HUES6 (cell line): ENCODE results near the gene CUX1.
"Not testable (repeated sequence)": the region's sequence is repeated elsewhere in the genome, so short reads cannot be mapped to it uniquely, and the experiment has no call there.

ENCODE experiments used
- H3K27ac ChIP-seq: 2 replicates; pipeline ENCODE4 v1.7.0; 2013; ENCODE audit warnings: low read depth, mild to moderate bottlenecking, low read length, inconsistent platforms
- H3K27me3 ChIP-seq: 2 replicates; pipeline ENCODE4 v1.6.1; 2013; ENCODE audit warnings: low read length; ENCODE audit not compliant: control insufficient read depth, insufficient read depth
- H3K36me3 ChIP-seq: 2 replicates; pipeline ENCODE4 v1.6.1; 2013; ENCODE audit warnings: low read length; ENCODE audit not compliant: control insufficient read depth, insufficient read depth
- H3K4me1 ChIP-seq: 2 replicates; pipeline ENCODE4 v1.6.1; 2013; ENCODE audit warnings: low read length; ENCODE audit not compliant: control insufficient read depth, insufficient read depth
- H3K4me3 ChIP-seq: 2 replicates; pipeline ENCODE4 v1.5.1; 2013; ENCODE audit warnings: low read depth, low read length
- H3K9ac ChIP-seq: one replicate; pipeline ENCODE4 v1.6.1; 2013; ENCODE audit warnings: mild to moderate bottlenecking, low read length
- H3K9me3 ChIP-seq: 2 replicates; pipeline ENCODE4 v1.6.1; 2013; ENCODE audit warnings: low read depth, low read length; ENCODE audit not compliant: control insufficient read depth, insufficient read depth

Gene CUX1

DNA sequence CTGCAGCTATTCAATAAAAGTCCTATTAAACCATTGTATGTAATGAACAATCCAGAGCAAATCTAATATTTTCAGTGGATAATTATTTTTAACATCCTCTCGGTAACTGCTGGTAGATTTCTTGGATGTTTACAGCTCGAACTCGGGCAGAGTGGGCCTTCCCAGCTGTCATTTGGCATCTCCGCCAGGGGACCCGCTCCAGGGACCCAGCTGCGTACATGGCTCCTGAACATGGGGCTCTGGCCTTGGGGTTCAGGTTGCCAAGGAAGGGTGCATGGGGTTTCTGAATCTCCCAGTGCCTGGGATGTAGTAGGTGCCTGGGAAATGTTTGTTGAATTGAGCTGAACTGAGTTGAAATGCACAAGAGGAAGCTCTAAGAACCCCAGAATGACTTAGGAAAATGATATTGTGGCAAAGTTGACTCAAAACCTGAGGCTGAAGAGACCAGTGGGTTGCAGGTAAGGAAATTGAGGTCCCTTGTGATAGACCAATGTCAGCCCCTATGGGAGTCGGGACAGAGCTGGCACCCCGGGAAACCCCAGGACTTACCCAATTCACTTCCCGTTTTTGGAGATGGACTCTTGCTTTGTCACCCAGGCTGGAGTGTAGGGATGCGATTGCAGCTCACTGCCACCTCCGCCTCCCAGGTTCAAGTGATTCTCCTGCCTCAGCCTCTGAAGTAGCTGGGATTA is 228.4 kb downstream of the CUX1 start:
- H3K27ac ChIP-seq, result no peak overlapping the region
- no peaks in the 10 kb centered on the region for H3K27me3 ChIP-seq
- H3K9me3 ChIP-seq, result no peaks in the 10 kb centered on the region
- no peak overlapping the region for H3K9ac ChIP-seq
- 0 out of 2 replicates have a peak, but pooled peaks cover 3% of the 10 kb centered on the region for H3K36me3 ChIP-seq
- peaks cover 3% of the 10 kb centered on the region; the same call in 1 of the 2 replicates for H3K4me1 ChIP-seq
- no peak overlapping the region for H3K4me3 ChIP-seq

DNA sequence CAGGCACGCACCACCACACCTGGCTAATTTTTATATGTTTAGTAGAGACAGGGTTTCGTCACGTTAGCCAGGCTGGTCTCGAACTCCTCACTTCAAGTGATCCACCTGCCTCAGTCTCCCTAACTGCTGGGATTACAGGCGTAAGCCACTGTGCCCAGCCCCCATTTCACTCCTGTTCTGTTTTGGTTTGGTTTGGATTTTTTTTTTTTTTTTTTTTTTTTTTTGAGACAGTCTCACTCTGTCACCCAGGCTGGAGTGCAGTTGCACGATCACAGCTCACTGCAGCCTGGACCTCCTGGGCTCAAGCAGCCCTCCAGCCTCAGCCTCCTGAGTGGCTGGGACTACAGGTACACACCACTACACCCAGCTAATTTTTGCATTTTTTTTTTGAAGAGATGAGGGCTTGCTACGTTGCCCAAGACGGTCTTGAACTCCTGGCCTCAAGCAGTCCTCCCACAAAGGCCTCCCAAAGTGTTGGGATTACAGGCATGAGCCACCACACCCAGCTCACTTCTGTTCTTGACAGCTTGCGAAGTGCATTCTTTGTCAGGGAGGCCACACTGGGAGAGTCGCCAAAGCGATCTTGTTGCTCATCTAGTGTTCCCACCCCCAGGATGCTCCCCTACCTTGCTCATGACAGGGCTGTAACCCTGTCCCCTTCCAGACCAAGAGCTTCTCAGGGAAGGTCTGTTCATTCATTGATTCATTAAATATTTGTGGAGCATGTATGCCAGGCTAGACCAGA is 229.1 kb downstream of the CUX1 start:
- H3K4me3 ChIP-seq, result no peak overlapping the region
- H3K27me3 ChIP-seq, result no peaks in the 10 kb centered on the region
- no peak overlapping the region for H3K27ac ChIP-seq
- 0 out of 2 replicates have a peak, but pooled peaks cover 3% of the 10 kb centered on the region for H3K36me3 ChIP-seq
- no peak overlapping the region for H3K9ac ChIP-seq
- peaks cover 3% of the 10 kb centered on the region; the same call in 1 of the 2 replicates for H3K4me1 ChIP-seq
- no peaks in the 10 kb centered on the region for H3K9me3 ChIP-seq

DNA sequence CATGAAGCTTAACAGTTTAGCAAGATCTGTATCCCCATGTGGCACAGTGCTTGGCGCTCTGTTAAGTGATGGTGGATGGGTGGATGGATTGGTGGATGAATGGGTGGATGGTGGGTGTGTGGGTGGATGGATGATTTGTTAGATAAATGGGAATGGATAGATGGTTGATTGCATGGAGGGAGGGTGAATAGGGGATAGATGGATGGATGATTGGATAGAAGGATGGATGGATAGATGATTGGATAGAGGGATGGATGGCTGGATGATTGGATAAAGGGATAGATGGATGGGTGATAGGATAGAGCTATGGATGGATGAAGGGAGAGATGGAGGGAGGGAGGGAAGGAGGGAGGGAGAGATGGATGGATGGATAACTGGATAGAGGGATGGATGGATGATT is 229.7 kb downstream of the CUX1 start:
- H3K27ac ChIP-seq, result no peak overlapping the region
- H3K4me1 ChIP-seq, result peaks cover 3% of the 10 kb centered on the region; the same call in 1 of the 2 replicates
- H3K9me3 ChIP-seq, result no peaks in the 10 kb centered on the region
- 0 out of 2 replicates have a peak, but pooled peaks cover 3% of the 10 kb centered on the region for H3K36me3 ChIP-seq
- no peaks in the 10 kb centered on the region for H3K27me3 ChIP-seq
- no peak overlapping the region for H3K9ac ChIP-seq
- no peak overlapping the region for H3K4me3 ChIP-seq

DNA sequence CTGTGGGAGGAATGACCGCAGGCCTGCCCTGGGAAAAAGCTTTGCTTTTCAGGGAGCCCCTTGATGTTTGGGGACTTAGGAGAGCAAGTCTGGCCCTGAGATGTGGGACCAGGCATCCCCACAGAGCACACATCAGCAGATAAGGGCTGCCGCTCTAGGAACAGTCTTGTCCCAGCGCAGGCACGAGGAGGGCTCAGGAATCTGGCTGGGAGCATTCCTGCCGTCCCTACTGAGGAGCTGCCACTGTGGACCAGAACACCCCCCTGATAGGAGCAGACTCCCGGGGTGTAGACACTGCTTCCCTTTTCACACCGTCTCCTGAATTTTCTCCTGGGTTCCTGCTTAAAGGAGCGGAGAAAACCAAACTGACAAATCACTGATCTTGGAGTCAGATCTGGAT is 232.3 kb downstream of the CUX1 start:
- Histone ChIP-seq H3K36me3 (0 out of 2 replicates have a peak, but pooled peaks cover 3% of the 10 kb centered on the region), H3K4me3 (no peak overlapping the region), H3K9me3 (peaks cover 8% of the 10 kb centered on the region; the same call in 1 of the 2 replicates), H3K4me1 (peaks cover 3% of the 10 kb centered on the region; the same call in 1 of the 2 replicates), H3K27me3 (no peaks in the 10 kb centered on the region), H3K27ac (no peak overlapping the region), H3K9ac (no peak overlapping the region)

GRCh38 chr7:102050864-102051460 is 233.5 kb downstream of the CUX1 start:
- H3K4me1 ChIP-seq, result peaks cover 3% of the 10 kb centered on the region; the same call in 1 of the 2 replicates
- 0 out of 2 replicates have a peak, but pooled peaks cover 3% of the 10 kb centered on the region for H3K36me3 ChIP-seq
- H3K27ac ChIP-seq, result no peak overlapping the region
- H3K4me3 ChIP-seq, result no peak overlapping the region
- H3K9ac ChIP-seq, result no peak overlapping the region
- H3K9me3 ChIP-seq, result peaks cover 13% of the 10 kb centered on the region; the same call in 1 of the 2 replicates
- no peaks in the 10 kb centered on the region for H3K27me3 ChIP-seq

DNA sequence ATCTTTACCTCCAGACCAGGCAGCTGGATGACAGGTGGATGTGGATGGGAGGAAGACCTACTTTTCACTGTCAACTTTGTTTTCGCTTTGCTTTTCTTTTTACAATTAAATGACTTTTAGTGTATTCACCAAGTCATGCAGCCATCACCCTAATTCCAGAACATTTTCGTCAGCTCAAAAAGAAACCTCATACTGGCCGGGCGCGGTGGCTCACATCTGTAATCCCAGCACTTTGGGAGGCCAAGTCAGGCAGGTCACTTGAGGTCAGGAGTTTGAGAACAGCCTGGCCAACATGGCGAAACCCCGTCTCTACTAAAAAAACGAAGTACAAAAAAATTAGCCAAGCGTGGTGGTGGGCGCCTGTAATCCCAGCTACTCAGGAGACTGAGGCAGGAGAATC is 234.3 kb downstream of the CUX1 start:
- H3K36me3 ChIP-seq, result not testable (repeated sequence)

DNA sequence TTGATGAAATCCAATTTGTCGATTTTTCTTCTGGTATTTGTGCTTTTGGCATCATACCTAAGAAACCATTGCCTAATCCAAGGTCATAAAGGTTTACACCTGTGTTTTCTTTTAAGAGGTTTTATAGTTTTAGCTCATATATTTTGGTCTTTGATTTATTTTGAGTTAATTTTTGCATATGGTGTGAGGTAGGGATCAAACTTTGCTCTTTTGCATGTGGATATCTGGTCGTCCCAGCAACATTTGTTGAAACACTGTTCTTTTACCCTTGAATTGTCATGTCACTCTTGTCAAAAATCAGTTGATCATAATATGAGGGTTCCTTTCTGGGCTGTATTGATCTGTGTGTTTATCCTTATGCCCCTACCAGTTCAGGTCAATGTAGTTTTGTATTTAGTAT is 236.7 kb downstream of the CUX1 start:
- Histone ChIP-seq H3K9me3 (peaks cover 19% of the 10 kb centered on the region; the same call in 1 of the 2 replicates), H3K4me3 (no peak overlapping the region), H3K36me3 (0 out of 2 replicates have a peak, but pooled peaks cover 2% of the 10 kb centered on the region)

More for the DNA sequence above, 234.3 kb downstream of the CUX1 start:
- not testable (repeated sequence) for H3K27ac ChIP-seq, H3K9ac ChIP-seq, H3K27me3 ChIP-seq, H3K4me3 ChIP-seq, H3K4me1 ChIP-seq
- H3K9me3 ChIP-seq, result peaks cover 19% of the 10 kb centered on the region; the same call in 1 of the 2 replicates

GRCh38 chr7:102055181-102055976 is 238.0 kb downstream of the CUX1 start:
- H3K4me3 ChIP-seq, result no peak overlapping the region
- H3K36me3 ChIP-seq, result no peaks in the 10 kb centered on the region
- H3K27ac ChIP-seq, result no peak overlapping the region

More for the DNA sequence above, 236.7 kb downstream of the CUX1 start:
- Histone ChIP-seq H3K9ac (no peak overlapping the region), H3K4me1 (peaks cover 3% of the 10 kb centered on the region; the same call in 1 of the 2 replicates), H3K27ac (no peak overlapping the region), H3K27me3 (no peaks in the 10 kb centered on the region)

GRCh38 chr7:102059524-102059923 is 242.1 kb downstream of the CUX1 start:
- peaks cover 11% of the 10 kb centered on the region; the same call in 1 of the 2 replicates for H3K9me3 ChIP-seq
- no peak overlapping the region for H3K9ac ChIP-seq
- H3K27ac ChIP-seq, result no peak overlapping the region
- no peaks in the 10 kb centered on the region for H3K27me3 ChIP-seq
- no peaks in the 10 kb centered on the region for H3K36me3 ChIP-seq
- no peak overlapping the region for H3K4me3 ChIP-seq
- H3K4me1 ChIP-seq, result peaks cover 16% of the 10 kb centered on the region

More at GRCh38 chr7:102055181-102055976, 238.0 kb downstream of the CUX1 start:
- H3K27me3 ChIP-seq, result no peaks in the 10 kb centered on the region
- peaks cover 19% of the 10 kb centered on the region; the same call in 1 of the 2 replicates for H3K9me3 ChIP-seq
- H3K9ac ChIP-seq, result no peak overlapping the region
- H3K4me1 ChIP-seq, result no peaks in the 10 kb centered on the region

GRCh38 chr7:102061354-102061945 is 244.0 kb downstream of the CUX1 start:
- no peak overlapping the region for H3K27ac ChIP-seq
- no peak overlapping the region for H3K9ac ChIP-seq
- H3K4me3 ChIP-seq, result no peak overlapping the region
- peaks cover 26% of the 10 kb centered on the region for H3K4me1 ChIP-seq
- no peaks in the 10 kb centered on the region for H3K27me3 ChIP-seq
- no peaks in the 10 kb centered on the region for H3K36me3 ChIP-seq
- peaks cover under 1% of the 10 kb centered on the region; the same call in 1 of the 2 replicates for H3K9me3 ChIP-seq
